Pulmonary artery endothelial cell (primary cell): ENCODE measurements around the gene TMEM164. TPM values are rescaled to one million over a fixed set of nuclear protein-coding genes. Genes with fewer than 3 reads are reported as not detected.
"Not testable (repeated sequence)": the region's sequence is repeated elsewhere in the genome, so short reads cannot be mapped to it uniquely, and the experiment has no call there.

Experiments
- DNase-seq: peaks from one replicate; pipeline ENCODE4 v3.0.0-alpha.2; 2011; ENCODE audit warnings: low read depth, low spot score
- total RNA-seq: library from RNA; depleted of rRNA; stranded (reverse); fragments of >200 nt; gene quantifications from 2 replicates; pipeline ENCODE4 v1.2.3, GENCODE V29; 2014

TMEM164 gene
- total RNA-seq, 1 donor from 2014 or later, result 25.1 TPM

DNA sequence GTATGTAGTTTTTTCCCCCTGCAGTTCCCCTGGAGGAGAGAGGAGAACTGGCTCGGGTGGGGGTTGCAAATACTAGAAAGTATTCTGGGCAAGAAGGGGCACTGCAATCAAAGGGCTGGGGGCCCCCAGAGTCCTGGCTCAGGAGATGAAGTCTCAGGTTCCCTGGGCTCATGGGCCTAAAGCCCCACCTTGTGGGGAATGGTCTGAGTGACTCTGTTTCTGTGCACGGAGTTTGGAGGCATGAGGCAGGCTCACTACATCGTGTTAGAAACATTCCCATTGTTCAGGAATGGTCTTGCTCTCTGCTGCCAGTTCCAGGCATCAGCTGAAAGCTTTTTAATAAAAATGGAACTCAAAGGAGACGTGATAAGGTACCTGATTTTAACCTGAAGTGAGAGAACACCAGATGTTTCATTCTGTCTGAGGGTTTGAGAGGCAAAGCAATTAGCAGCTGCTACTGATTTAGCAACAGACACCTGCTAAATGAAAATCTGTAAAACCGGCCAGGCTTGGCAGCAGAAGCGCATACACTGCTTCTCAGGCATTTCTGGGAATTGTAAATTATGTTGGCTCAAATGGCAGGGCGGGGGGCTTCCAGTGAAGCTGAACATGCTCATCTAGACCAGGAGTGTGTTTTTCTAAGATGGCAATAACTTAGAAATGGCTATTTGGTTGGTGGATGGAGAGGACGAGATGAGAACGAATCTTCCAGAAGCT lies 122.7 kb downstream of the TMEM164 start:
- DNase-seq, result no peak

DNA sequence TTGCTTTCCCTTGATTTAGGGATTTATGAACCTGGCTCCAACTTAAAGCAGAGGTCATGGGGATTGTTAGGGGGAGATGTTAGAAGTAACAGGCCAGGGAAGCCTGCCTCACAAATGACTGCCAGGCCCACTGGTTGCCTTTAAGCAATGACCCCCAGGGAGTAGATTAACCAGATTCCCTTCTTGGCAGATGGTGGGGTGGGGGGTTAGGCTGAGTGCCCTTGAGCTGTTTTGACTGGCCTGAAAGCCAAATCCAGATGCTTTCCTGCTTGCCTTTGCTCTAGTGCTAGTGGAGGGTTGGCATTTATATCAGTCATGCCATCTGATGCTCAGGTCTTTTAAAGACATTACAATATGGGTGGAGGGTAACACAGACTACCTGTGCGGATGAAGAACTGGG lies 128.1 kb downstream of the TMEM164 start:
- DNase-seq, result no peak

DNA sequence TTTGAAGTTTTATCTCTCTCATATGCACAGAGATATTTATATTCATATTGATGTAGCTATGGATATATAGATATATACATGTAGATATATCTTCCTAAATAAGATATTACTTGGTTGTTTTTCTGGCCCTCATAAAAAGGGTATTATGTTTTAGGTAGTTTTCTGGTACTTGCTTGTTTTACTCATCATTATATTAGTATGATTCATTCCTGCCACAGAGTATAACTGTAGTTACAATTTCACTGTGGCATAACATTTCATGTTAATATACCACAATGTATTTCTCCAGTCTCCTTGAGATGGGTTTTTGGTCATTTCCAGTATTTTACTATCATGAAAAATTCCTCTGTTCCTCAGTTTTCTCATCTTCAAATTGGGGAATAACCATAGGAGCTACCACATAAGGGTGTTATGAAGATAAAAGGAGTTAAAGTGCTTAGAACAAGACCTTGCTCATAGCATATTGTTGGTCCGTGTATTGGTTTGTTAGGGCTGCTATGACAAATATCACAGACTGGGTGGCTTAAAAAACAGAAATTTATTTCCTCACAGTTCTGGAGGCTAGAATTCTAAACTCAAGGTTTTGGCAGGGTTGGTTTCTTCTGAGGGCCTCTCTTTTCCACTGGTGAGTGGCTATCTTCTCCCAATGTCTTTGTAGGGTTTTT lies 129.7 kb downstream of the TMEM164 start:
- no peak for DNase-seq

DNA sequence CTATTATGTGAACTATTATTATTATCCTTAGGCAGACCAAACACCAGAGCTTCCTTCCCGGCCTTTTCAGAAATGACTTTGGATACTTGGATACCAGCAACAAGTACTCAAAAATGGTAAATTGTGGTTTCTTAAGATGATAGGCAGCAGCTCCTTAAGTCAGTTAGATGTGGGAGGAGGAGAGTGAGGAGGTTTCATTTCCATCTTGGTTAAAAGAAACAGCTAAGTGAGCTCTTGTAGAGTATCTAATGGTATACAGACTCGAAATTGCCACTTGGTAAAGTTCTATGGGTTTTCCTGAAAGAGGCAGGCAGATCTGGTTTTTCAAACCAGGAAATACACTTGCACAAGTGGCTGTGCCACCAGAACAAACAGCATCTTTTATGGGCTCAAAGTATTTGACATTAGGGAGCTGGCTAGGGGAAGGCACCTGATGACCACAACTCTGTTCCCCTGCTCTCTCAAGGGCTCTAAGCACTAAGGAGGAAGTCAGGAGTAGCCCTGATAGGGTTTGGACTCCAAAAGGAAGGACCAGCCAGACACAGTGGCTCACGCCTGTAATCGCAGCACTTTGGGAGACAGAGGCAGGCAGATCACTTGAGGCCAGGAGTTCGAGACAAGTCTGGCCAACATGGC lies 130.9 kb downstream of the TMEM164 start:
- no peak for DNase-seq

DNA sequence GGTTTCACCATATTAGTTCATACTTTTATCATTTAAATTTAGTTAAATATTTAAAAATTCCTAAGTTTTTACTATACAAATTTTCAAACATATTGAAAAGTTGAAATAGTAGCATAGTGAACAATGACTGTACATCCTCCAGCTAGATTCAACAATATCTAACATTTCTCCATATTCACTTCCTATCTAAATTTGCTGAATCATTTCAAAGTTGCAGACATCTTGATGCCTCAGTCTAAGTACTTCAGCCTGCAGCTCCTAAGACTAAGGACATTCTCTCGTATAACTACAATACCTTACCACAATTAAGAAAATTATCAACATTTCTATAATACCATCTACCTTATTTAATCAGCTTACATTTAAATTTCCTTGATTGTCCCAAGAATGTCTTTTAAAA lies 132.7 kb downstream of the TMEM164 start:
- no peak for DNase-seq

DNA sequence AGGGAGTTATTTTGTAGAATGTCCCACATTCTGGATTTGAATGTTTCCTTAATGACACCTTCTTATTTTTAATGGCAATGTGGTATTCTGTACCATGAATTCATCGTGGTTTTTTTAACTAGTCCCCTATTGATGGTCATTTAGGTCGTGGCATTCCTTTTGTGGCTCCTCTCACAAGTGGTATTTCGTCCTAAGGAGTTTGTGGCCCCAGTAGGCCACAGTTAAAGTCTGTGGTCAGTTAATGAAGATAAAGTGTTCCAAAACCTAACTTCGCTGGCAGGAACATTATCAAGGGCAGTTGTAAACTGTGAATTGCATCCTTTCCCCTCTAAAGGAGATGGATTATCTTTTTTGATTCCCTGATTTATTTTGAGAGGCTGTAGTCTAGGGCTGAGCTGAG lies 133.2 kb downstream of the TMEM164 start:
- no peak for DNase-seq

DNA sequence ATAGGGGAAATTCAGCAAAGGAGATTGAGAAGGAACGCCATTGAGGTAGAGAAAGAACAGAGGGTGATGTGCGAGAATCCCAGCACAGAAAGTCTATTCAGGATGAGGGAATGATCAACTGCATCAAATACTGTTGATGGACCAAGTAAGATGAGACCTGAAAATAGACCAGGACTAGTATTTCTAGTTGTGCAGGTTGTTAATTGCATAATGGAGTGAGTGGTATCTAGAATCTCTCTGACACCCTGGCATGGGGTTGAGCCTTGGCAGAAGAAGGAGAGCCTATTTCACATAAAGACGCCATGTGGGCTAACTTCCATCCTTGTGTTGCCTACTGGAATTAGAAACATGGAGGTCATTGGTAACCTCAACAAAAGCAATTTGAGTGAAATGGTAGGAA lies 135.6 kb downstream of the TMEM164 start:
- no peak for DNase-seq

DNA sequence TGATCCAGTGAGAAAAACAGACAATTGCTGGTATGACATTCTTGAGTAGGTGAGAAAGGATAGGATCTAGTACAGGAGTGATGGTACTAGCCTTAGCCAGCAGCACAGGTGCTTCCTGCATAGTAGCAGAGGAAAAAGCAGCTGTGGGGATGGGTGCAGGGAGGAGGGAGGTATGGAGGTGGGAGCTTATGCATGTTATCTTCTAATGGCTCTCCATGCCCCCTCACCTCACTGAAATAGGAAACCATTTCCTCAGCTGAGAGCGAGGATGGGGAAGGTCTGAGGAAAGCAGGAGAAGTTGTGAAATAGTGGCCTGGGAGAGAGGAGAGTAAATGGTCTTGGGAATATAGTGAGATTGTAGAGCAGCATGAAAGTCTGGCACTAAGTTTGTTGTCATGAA lies 136.3 kb downstream of the TMEM164 start:
- no peak for DNase-seq

DNA sequence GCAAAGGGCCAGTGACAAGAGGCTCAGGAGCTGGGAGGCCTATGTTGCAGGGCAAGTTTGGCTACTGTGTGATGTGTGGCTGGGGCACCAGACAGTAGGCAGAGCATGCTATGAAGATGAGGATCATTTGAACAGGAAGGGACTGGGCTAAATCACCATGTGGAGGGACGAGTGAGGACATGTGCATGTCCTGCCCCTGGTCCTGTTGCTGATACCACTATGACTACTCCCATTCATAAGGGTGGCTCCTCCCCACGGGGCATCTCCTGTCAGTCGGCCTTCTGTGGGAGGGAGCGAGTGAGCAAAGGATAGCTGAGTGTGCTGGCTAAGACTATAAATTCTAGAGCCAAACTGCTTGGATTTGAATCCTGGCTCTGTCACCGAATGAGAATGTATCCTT lies 139.2 kb downstream of the TMEM164 start:
- no peak for DNase-seq

DNA sequence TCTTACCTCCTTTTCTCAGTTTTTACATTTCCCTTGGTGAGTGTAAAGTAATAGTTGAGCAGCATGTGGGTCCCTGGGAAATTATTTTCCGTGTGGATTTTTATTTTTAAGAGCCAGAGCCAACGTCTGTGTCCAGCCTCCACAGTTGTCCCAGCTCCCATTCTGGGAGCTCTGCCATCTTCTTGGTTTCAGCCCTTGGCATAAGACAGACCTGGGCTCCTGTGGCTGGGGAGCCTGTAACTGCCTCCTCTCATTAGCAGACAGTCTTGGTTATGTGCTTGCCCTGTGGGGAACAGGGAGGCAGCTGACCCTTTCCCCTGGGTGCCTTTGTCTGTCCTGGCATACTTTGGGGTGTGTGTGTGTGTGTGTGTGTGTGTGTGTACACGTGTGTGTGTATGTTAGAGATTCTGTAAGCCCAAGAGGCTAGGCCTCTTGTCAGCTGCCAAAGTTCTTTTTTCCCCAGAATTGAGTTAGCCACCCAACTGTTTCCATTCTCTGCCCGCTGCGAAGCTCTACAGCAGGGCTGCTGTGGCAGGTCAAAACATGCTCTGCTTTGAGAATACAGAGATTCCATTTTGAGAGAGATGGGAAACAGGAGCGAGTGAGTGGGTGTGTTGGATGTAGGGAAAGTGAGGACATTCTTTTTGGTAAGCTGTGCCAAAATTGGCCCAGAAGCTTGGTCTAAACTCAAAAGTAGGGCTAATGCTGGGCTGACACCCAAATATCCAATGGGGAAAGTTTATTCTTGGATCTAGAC lies 140.7 kb downstream of the TMEM164 start:
- DNase-seq, result no peak

DNA sequence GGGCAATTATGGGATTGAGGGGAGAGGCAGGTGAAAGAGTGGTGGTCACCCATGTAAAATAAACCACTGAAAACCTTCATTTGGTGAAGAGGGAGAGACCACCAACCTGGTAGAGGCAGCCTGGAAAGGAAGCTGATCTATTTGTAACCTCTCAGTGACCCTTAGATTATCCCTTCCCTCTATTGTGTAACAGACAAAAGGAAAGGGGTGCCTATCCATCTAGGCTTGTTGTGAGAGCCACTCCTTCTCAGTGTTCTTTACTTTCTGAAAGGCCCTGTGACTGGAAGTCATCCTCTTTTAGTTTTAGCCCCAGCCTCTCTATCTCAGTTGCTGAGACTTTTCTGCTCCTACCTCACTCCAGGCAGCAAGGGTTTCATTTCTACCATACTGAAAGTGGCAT lies 142.4 kb downstream of the TMEM164 start:
- no peak for DNase-seq

DNA sequence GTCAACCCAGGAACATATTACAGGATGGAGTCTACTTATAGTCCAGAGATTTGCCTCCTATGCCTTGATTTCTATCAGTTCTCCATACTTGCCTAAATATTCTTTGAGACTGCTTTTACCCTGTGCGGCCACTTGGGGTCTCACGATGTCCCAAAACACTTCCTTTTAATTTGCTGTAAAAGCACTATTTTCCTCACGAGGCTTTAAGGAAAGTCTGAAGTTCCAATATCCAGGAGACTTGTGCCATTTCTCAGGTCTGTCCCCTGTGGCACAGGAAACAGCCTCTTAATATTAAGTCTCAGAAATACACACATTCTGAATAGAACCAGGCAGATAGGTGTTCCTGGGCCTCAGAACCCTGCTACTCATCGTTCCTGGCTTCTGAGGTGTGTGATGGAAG lies 142.9 kb downstream of the TMEM164 start:
- DNase-seq, result no peak

DNA sequence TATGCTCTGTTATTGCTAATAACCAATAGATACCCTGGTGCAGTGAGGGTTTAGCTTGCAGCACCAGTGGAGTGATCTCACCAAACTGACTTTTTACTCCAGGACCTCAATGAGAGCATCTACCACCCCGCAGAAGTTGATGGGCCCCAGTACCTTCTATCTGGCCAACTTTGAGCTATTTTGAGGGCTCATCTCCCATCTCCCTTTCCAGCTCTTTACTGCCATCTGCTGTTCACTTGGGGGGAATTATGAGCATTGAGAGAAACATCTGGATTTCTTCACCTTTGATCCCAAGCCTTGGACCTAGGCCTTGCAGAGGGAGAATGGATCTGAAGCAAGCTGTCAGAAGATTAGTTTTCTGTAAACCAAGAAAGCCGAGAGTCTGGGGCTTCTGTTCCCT lies 143.6 kb downstream of the TMEM164 start:
- DNase-seq, result no peak

DNA sequence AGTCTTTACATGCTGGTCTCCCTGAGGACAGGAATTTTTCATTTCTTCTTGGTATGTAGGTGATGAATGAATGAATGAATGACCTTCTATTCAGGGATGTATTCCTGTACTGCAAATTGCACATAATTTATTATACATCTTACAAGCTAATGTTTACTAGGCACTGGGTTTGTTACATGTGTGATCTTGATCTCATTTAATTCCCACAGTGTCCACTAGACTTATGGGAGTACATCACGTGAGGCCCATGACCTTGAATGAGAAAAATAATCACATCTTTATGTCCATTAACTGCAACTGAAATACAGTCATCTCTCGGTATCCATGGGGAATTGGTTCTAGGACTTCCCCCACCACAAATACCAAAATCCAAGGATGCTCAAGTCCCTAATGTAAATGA lies 150.3 kb downstream of the TMEM164 start:
- DNase-seq, result no peak

DNA sequence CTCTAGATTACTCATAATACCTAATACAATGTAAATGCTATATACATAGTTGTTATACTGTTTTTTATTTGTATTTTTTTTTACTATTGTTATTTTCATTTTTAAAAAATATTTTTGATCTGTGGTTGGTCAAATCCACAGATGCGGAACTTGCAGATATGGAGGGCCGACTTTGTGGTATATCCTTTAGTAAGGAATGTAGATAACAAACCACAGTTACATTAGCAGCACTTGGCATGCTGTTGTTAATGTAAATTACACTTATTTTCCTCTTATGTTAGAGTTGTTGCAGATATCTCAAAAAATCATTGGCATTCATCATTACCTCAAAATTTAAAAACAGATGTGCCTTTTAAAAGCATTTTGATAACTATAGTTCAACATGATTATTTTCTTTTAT lies 151.0 kb downstream of the TMEM164 start:
- no peak for DNase-seq

DNA sequence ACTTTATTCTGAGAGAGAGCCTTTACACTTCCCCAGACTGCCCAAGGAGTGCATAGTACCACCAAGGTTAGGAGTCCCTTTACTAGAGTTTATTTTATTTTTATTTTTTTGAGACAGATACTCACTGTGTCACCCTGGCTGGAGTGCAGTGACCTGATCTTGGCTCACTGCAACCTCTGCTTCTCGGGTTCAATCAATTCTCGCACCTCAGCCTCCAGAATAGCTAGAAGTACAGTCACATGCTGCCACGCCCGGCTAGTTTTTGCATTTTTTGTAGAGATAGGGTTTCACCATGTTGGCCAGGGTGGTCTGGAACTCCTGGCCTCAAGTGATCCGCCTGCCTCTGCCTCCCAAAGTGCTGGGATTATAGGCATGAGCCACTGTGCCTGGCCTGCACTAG lies 151.4 kb downstream of the TMEM164 start:
- not testable (repeated sequence) for DNase-seq

DNA sequence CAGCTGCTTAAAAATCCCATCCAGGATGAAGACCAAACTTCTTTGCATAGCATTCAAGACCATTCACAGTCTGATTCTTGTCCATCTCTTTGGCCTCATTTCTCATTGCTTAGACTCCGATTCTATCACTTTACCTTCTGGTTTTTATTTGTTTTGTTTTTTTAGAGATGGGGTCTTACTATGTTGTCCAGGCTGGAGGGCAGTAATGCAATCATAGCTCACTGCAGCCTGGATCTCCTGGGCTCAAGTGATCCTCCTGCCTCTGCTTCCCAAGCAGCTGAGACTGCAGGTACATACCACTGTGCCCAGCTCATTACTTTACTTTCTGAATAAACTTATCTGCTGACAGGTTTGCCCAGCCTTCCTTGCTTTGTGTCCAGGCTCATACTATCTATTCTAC lies 152.8 kb downstream of the TMEM164 start:
- no peak for DNase-seq

DNA sequence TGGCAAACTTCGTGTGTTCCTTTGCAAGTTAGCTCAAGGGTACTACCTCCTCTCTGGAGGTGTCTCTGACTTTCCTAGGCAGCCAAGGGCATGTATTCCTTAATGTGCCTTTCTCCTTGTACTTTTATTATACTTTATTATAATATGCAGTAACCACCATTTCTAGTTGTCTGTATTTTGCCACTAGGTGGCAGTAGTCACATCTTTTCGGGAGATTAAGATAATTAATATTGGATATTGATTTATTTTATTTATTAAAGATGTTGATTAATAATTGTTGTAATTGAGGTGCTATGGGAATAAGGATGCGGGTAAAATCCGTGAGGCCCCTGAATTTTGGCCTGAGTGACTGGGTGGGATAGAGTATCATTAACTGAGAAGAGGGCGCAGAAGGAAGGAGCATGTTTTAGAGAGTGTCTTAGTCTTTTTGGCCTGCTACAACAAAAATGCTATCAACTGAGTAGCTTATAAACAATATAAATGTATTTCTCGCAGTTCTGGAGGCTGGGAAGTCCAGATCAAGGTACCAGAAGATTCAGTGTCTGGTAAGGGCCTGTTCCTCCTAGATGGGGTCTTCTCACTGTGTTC lies 153.3 kb downstream of the TMEM164 start:
- DNase-seq, result no peak

DNA sequence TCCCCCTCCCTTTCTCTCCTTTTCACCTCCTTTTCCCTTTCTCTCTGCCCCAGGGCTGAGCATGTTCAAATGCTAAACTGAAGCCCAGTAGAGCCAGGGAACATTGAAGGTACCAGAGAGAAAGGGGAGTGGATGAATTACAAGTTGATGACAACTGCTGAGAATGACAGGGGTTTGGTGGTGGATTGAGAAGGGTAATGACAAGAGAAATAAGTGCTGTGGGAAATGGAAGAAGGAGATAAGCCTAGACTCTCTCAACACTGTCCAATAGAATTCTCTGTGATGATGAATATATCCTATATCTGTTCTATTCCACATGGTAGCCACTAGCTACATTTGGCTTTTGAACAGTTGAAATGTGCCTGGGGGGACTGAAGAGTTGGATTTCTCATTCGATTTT lies 154.5 kb downstream of the TMEM164 start:
- DNase-seq, result no peak

DNA sequence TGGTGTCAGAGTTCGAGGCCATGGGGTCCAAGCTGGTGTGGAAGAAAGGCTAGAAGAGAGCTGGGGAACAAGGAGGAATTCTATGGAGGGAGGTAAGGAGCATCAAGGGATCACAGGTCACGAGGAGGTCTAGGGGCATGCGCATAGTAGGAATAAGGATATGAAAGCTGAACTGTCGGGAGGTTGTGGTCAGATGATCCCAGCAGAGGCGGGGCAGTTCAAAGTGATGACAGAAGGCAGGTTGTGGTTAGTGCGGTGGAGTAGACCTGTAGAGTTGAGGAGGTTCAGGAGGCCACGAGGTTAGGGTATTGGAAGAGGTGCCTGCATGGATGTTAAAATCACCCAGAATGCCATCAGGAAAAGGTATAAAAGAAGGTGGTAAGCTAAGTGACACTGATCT lies 156.3 kb downstream of the TMEM164 start:
- no peak for DNase-seq

DNA sequence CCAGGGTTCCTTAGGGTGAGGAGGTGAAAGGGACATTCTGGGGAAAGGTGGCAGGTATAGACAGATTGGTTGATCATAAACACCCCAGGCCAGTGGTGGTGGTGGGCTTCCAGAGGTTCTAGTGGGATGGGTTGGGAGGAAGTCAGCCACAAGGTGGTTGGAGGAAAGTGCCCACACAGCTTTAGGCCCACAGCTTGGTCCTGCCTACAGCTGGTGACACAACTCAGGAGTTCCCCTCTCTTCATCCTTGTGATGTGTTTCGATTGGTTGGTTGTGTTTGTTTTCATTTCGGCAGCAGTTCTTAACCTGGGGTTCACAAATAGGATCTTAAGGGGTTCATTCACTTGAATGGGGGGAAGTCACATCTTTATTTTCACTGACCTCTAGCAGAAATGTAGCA lies 157.0 kb downstream of the TMEM164 start:
- no peak for DNase-seq

DNA sequence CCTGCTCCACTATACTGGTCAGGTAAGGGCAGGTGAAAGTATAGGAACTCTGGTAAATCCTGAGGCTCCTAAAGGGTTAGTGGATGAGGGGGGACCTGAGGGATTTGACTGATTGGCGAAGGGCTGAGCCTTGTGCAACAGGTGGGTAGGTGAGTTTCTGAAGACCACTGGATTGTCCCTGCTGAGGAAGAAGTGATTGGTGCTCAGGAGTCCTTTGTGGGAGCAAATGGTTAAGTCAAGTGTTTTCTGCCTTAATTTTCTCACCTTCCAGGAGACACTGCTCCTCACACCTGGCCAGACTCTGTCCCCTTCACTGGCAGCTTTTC lies 158.4 kb downstream of the TMEM164 start:
- no peak for DNase-seq
